Stimulated activated CD4-positive, alpha-beta T cell treated with anti-CD3 and anti-CD28 coated beads, Interleukin-1b, Interleukin-23, amount 100 ng/mL, for 24 hours (primary cell): ENCODE measurements around the gene POM121L2.

Experiments
- DNase-seq, 4 experiments: peaks; one replicate each; pipeline ENCODE4 v3.0.0-alpha.2; 2020; ENCODE audit warnings: low read depth in 4 of 4, low spot score in 1 of 4

POM121L2 gene

DNA sequence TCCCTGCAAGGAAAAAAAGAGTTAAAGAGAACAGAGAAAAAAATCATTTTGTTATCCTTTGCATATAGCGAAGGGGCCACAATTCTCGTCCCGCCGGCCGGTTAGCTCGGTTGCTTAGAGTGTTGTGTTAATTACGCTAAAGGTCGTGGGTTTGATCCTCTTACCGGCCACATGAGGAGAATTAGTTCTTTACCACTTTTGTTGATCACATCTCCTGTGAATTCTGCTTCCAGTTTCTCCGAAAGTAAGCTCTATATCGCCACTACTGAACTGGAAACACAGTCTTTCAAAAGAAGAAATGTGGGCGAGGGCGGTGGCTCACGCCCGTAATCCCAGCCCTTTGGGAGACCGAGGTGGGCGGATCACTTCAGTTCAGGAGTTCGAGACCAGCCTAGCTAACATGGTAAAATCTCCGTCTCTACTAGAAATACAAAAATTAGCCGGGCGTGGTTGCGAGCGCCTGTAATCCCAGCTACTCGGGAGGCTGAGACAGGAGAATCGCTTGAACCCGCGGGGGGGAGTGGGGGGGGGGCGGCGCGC, 51.2 kb downstream of the POM121L2 start:
- DNase-seq = no peak

DNA sequence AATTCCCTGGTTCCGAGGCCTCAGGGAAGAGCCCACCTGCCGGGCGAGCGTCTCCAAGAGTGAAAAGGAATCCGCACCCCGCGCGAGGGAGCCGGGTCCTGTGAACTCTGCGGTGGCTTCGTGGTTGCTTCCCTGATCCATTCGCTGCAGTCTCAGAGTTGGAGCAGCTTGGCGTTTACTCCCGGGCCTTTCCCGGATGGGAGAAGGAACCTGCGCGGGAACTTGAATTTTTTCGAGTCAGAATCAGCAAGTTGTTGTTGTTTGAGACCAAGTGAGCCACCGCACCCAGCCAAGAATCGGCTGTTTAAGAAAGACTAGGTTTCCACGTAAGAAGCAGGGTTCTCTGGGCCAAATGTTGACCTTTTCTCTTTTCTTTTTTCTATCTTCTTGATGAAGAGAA, 51.7 kb downstream of the POM121L2 start:
- DNase-seq = no peak
